GDM1 (cell line): ENCODE data around the gene RNGTT.
"Not testable (repeated sequence)": the region's sequence is repeated elsewhere in the genome, so short reads cannot be mapped to it uniquely, and the experiment has no call there.

ENCODE experiments used
- DNase-seq: peaks from one replicate; lab custom pipeline; 2025; lab: John Stamatoyannopoulos, UW

The RNGTT gene

DNA sequence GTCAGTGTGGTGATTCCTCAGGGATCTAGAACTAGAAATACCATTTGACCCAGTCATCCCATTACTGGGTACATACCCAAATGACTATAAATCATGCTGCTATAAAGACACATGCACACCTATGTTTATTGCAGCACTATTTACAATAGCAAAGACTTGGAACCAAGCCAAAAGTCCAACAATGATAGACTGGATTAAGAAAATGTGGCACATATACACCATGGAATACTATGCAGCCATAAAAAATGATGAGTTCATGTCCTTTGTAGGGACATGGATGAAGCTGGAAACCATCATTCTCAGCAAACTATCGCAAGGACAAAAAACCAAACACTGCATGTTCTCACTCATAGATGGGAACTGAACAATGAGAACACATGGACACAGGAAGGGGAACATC, 247.0 kb downstream of the RNGTT start:
- DNase-seq, result not testable (repeated sequence)

DNA sequence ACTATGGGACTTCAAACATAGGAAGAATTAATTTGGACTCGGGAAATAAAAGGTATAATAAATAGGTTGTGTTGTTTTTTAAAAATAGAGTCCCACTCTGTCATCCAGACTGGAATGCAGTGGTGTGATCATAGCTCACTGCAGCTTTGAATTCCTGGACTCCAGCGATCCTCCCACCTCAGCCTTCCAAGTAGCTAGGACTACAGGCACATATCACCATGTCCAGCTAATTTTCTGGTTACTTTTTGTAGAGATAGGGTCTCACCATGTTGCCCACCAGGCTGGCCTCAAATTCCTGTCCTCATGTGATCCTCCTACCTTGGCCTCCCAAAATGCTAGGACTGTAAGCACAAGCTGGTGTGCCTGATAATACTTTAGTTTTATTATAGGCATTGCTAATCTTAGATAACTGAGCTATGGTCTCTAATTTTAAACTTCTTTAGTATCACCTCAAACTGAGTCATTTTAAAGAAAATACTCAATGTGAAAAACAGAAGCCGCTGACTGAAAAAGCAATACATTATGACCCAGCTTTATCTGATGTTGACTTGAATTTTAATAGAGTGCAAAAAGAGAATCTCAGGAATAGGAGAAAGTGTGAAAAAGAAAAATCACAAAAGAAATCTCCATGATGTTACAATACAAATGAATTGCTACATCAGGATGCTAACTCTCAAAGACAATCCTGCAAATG, 251.0 kb downstream of the RNGTT start:
- DNase-seq, result no peak

DNA sequence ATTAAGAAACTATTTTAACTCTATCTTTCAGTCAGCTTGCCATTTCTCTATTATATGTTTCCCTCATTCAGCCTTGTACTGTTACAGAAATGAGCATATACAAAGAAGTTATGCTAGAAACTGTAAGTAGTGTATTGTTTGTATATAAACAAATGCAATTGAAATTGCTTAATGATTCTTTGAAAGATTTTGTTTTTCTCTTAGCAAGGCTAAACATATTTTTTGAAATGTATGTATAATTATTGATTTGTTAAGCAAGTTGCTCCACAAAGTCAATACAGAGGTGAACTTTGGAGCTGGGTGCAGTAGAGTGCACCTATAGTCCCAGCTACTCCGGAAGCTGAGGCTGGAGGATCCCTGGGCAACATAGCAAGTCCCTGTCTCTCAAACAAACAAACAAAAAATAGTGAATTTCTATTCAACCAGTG, 253.6 kb downstream of the RNGTT start:
- no peak for DNase-seq

- DNase-seq, result no peak
These were observed 255.1 kb downstream of the RNGTT start for GRCh38 chr6:88708197-88708744.

- DNase-seq, result no peak
These were observed 257.8 kb downstream of the RNGTT start for GRCh38 chr6:88705601-88706000.

DNA sequence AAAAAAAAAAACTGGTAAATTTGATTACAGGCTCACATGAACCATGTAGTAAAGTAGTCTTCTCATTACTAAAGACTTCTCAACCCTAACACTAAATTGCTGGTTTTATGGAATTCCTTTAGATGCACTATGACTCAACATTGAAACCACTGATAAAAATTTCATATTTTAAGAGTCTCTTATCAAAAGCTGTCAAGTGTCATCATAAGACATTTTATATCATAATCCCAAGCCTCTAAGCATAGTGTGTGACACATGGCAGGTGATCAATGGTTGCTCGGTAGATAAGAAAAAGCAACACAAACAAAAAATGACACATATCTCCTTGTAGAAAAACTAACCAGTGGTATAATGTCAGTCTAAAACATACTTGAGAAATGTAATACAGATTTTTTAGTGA, 258.4 kb downstream of the RNGTT start:
- DNase-seq, result no peak

- no peak for DNase-seq
These were observed 260.4 kb downstream of the RNGTT start for GRCh38 chr6:88702956-88703556.

GRCh38 chr6:88698661-88699060, 264.8 kb downstream of the RNGTT start:
- DNase-seq, result no peak

GRCh38 chr6:88695937-88696336, 267.5 kb downstream of the RNGTT start:
- no peak for DNase-seq

GRCh38 chr6:88683734-88684133, 279.7 kb downstream of the RNGTT start:
- DNase-seq, result no peak

DNA sequence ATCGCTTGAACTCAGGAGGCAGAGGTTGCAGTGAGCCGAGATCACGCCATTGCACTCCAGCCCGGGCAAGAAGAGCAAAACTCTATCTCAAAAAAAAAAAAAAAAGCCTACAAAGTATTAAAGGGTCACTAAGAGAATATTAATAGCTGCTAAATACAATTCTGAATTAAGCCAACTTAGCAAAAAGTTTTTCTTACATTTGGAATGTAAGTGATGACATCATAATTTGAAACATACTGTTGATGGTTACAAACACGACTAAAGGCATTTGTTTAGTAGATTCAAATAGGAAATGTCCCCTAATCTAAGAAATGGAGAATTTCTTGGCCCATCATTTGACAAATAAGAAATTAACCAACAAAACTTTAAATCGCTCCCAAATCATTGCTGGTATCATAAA, 282.8 kb downstream of the RNGTT start:
- no peak for DNase-seq

DNA sequence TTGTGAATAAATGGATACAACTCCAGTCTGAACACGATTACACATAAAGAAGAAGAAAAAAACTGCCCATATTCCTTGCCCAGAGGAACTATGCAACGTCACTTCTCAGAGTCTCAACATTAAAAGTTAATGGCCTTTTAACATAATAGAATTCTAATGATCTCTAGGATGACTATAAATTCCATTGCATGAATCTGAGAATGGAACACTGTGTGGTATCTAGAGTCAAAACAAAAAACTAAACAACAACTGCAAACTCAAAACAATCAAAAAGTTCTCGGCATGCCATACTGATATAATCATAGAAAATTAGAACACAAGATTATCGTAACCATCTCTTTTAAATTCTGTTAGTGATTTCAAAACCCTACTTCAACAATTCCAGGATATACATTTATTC, 283.6 kb downstream of the RNGTT start:
- no peak for DNase-seq

- DNase-seq, result no peak
These were observed 286.1 kb downstream of the RNGTT start for GRCh38 chr6:88677356-88677755.

GRCh38 chr6:88671624-88672023, 291.8 kb downstream of the RNGTT start:
- no peak for DNase-seq

GRCh38 chr6:88670369-88670768, 293.0 kb downstream of the RNGTT start:
- DNase-seq, result no peak

DNA sequence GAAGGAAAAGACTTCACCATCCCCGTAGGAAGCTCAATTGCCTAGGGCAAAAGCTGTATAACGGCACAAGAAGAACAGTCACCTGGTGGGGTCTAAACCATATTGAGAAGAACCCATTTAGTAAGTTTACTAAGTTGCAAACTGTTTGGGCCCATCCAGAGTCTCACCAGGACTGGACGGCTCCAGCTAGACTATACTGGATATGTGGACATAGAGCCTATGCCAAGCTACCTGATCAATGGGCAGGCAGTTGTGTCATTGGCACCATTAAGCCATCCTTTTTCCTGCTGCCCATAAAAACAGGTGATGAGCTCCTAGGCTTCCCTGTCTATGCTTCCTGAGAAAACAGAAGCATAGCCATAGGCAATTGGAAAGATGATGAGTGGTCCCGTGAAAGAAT, 293.9 kb downstream of the RNGTT start:
- DNase-seq, result no peak

GRCh38 chr6:88666901-88667300, 296.5 kb downstream of the RNGTT start:
- DNase-seq, result no peak

DNA sequence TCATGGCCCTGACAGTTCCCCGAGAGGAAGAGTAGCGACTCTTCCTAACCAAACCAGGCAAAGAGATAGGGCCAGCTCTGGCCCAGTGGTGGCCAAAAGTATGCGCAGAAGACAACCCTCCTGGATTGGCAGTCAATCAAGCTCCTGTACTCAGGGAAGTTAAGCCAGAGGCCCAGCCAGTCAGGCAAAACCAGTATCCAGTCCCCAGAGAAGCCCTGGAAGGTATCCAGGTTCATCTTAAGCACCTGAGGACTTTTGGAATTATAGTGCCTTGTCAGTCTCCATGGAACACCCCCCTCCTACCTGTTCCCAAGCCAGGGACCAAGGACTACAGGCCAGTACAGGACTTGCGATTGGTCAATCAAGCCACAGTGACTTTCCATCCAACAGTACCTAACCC, 298.3 kb downstream of the RNGTT start:
- DNase-seq, result no peak

DNA sequence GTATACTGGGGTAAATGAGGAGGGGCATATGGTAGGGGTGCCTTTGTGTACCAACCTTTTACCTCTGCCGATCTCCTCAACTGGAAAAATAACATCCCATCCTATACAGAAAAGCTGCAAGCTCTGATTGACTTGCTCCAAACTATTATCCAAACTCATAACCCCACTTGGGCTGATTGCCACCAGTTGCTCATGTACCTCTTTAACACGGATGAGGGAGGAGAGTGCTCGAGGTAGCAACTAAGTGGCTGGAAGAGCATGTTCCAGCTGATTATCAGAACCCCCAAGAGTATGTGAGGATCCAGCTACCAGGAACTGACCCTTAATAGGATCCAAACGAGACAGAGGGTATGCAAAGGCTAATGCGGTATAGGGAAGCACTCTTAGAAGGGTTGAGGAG, 299.6 kb downstream of the RNGTT start:
- no peak for DNase-seq

GRCh38 chr6:88662653-88663174, 300.7 kb downstream of the RNGTT start:
- no peak for DNase-seq

DNA sequence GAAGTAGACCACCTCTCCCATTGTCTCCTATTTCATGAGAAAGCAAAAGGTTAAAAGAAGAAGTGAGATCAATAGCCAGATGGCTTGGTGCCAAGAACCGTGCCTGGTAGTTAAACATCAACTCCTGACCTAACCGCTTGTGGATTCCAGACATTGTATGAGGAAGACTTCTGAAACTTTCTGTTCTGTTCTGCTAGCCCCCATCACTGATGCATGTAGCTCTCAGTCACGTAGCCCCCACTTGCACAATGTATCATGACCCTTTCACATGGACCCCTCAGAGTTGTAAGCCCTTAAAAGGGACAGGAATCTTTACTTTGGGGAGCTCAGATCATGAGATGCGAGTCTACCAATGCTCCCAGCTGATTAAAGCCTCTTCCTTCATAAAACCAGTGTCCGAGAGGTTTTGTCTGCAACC, 301.2 kb downstream of the RNGTT start:
- DNase-seq, result no peak

DNA sequence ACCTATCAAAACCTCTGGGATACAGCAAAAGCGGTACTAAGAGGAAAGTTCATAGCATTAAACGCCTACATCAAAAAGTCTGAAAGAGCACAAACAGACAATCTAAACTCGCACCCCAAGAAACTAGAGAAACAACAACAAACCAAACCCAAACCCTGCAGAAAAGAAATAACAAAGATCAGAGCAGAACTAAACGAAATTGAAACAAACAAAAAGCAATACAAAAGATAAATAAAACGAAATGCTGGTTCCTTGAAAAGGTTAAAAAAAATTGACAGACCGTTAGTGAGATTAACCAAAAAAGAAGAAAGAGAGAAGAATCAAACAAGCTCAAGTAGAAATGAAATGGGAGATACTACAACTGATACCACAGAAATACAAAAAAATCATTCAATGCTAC, 302.3 kb downstream of the RNGTT start:
- DNase-seq, result no peak

DNA sequence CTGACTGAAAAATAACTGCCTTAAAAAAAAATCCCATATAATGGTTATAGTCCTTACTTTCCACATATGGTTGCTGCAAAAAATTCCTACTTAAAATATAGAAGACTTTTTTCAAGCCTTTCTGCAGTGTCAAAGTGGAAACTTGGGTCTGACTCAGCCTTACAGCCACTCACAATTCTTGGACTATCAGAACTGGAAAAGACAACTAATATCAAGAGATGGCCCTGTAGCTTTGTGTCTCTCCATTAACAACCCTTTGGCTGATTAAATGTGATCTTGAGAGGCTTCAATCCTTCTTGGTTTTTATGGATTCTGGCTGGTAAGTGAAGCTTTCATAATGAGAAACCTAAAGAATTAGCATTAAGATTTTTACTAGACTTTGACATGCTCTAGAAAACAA, 307.8 kb downstream of the RNGTT start:
- no peak for DNase-seq

- no peak for DNase-seq
These were observed 309.5 kb downstream of the RNGTT start for GRCh38 chr6:88653936-88654335.
